ENCODE results near the gene CCDC181. TPM values are rescaled to one million over a fixed set of nuclear protein-coding genes. Genes with fewer than 3 reads are reported as not detected.

Gene CCDC181
- total RNA-seq: 0.52 and 1.3 TPM in 2 replicates
- 0.79 and 1.1 TPM in 2 replicates for polyA plus RNA-seq

- Histone ChIP-seq H3K4me2 (peak within 1 kb of the TSS; percentile 79), H3K4me1 (ENCODE audit: insufficient read depth) (no peaks in the 10 kb centered on the region), H3K79me2 (no peaks in the 10 kb centered on the region), H4K20me1 (ENCODE audit: insufficient read depth, poor library complexity, severe bottlenecking) (no peaks in the 10 kb centered on the region), H3K9me2 (replicated peaks; ENCODE audit: insufficient read depth) (no peaks in the 10 kb centered on the region), H3K4me3 (peak within 1 kb of the TSS; percentile 66), H3K27ac (no peak within 1 kb of the TSS), H3K36me3 (replicated peaks; ENCODE audit: insufficient read depth, low read depth) (no peaks in the 10 kb centered on the region), H2AFZ (peak within 1 kb of the TSS; percentile 78), H3K27me3 (peaks cover 21% of the 10 kb centered on the region), H3K9me3 (ENCODE audit: low read depth) (no peaks in the 10 kb centered on the region)
- DNase-seq (ENCODE audit: low spot score): peak; percentile 78
- no peak for TF ChIP-seq CTCF (IDR thresholded peaks at IDR 0.05; ENCODE audit: poor library complexity)
- TF ChIP-seq EZH2phosphoT487 (IDR thresholded peaks at IDR 0.05; ENCODE audit: low read depth, severe bottlenecking, unreplicated experiment): no peak
- no peak for TF ChIP-seq EZH2 (IDR thresholded peaks at IDR 0.05; ENCODE audit: borderline replicate concordance)
- 3% methylated on average over 29 of the region's 29 CpGs for WGBS (ENCODE audit: low lambda C conversion rate, missing lambda C conversion rate)
Observed at GRCh38 chr1:169427081-169427641, at the start of gene CCDC181. Gene CCDC181 (minus strand): TSS chr1:169427474. CDS start chr1:169424927, 2,547 bp downstream.

- H3K79me2 ChIP-seq: peaks cover 77% of the 10 kb centered on the region
Observed at GRCh38 chr1:169475806-169476387, 48.6 kb upstream of the CCDC181 start.

GRCh38 chr1:169474302-169474995 lies 47.2 kb upstream of the CCDC181 start:
- H3K4me3 ChIP-seq: no peak overlapping the region
- H3K36me3 ChIP-seq (replicated peaks; ENCODE audit: insufficient read depth, low read depth): no peaks in the 10 kb centered on the region
- H3K79me2 ChIP-seq: peaks cover 62% of the 10 kb centered on the region
- H2AFZ ChIP-seq: no peak overlapping the region
- 75% methylated on average over 1 of the region's 1 CpG for WGBS (ENCODE audit: low lambda C conversion rate, missing lambda C conversion rate)
- H3K27me3 ChIP-seq: no peaks in the 10 kb centered on the region
- peaks cover 26% of the 10 kb centered on the region for H4K20me1 ChIP-seq (ENCODE audit: insufficient read depth, poor library complexity, severe bottlenecking)
- H3K9me2 ChIP-seq (replicated peaks; ENCODE audit: insufficient read depth): no peaks in the 10 kb centered on the region
- H3K9me3 ChIP-seq (ENCODE audit: low read depth): no peaks in the 10 kb centered on the region
- H3K4me2 ChIP-seq: no peak overlapping the region
- H3K27ac ChIP-seq: no peak overlapping the region
- TF ChIP-seq EZH2phosphoT487 (IDR thresholded peaks at IDR 0.05; ENCODE audit: low read depth, severe bottlenecking, unreplicated experiment) (no peak), CTCF (IDR thresholded peaks at IDR 0.05; ENCODE audit: poor library complexity) (no peak)
- H3K4me1 ChIP-seq (ENCODE audit: insufficient read depth): peaks cover 4% of the 10 kb centered on the region
- DNase-seq (ENCODE audit: low spot score): no peak

More at GRCh38 chr1:169475806-169476387, 48.6 kb upstream of the CCDC181 start:
- Histone ChIP-seq H2AFZ (no peak overlapping the region), H3K27me3 (no peaks in the 10 kb centered on the region), H4K20me1 (ENCODE audit: insufficient read depth, poor library complexity, severe bottlenecking) (peaks cover 38% of the 10 kb centered on the region), H3K36me3 (replicated peaks; ENCODE audit: insufficient read depth, low read depth) (no peaks in the 10 kb centered on the region), H3K4me3 (no peak overlapping the region), H3K4me2 (no peak overlapping the region), H3K4me1 (ENCODE audit: insufficient read depth) (peaks cover 10% of the 10 kb centered on the region), H3K9me3 (ENCODE audit: low read depth) (no peaks in the 10 kb centered on the region), H3K9me2 (replicated peaks; ENCODE audit: insufficient read depth) (no peaks in the 10 kb centered on the region), H3K27ac (no peak overlapping the region)
- no peak for DNase-seq (ENCODE audit: low spot score)
- WGBS (ENCODE audit: low lambda C conversion rate, missing lambda C conversion rate): 50% methylated on average over 3 of the region's 3 CpGs
- no peak for TF ChIP-seq EZH2 (IDR thresholded peaks at IDR 0.05; ENCODE audit: borderline replicate concordance)
- TF ChIP-seq EZH2phosphoT487 (IDR thresholded peaks at IDR 0.05; ENCODE audit: low read depth, severe bottlenecking, unreplicated experiment): no peak
- TF ChIP-seq CTCF (IDR thresholded peaks at IDR 0.05; ENCODE audit: poor library complexity): no peak
